Bronchial epithelial cell (primary cell): ENCODE measurements around the gene ESPNL. TPM values are rescaled to one million over a fixed set of nuclear protein-coding genes. Genes with fewer than 3 reads are reported as not detected.

Experiments used
- DNase-seq: peaks from one replicate; pipeline ENCODE4 v3.0.0-alpha.2; 2010; ENCODE audit warnings: low read depth
- FAIRE-seq: peaks from 2 replicates; lab custom pipeline; 2011; peaks lifted over from hg19 to GRCh38; lab: Jason Lieb, UNC
- H3K27me3 ChIP-seq: 2 replicates; pipeline ENCODE4 v1.5.1; 2011; ENCODE audit warnings: low read length; ENCODE audit not compliant: control insufficient read depth, insufficient read depth
- H3K36me3 ChIP-seq: 2 replicates; pipeline ENCODE4 v1.5.1; 2011; ENCODE audit warnings: low read length; ENCODE audit not compliant: control insufficient read depth, insufficient read depth
- H3K4me3 ChIP-seq: 2 replicates; pipeline ENCODE4 v1.5.1; 2011; ENCODE audit warnings: mild to moderate bottlenecking, low read depth, low read length, control low read depth
- CTCF ChIP-seq: IDR thresholded peaks from 2 replicates; pipeline ENCODE4 v1.5.1; 2011; ENCODE audit warnings: mild to moderate bottlenecking, moderate library complexity, low read length, control low read depth, inconsistent platforms; ENCODE audit not compliant: insufficient read depth, severe bottlenecking
- total RNA-seq: library from RNA; depleted of rRNA; stranded (reverse); fragments of >200 nt; gene quantifications from 2 replicates; pipeline ENCODE4 v1.2.1, GENCODE V29; 2014

ESPNL gene
- total RNA-seq, 1 donor from 2014 or later = under 0.01 TPM

- no peak for TF ChIP-seq CTCF
- Histone ChIP-seq H3K27me3 (no peaks in the 10 kb centered on the region), H3K4me3 (peak overlapping the region; percentile 52), H3K36me3 (no peaks in the 10 kb centered on the region)
- no peak for DNase-seq
- no peak for FAIRE-seq
Measured at GRCh38 chr2:238060096-238060541, 40.0 kb upstream of the ESPNL start.

GRCh38 chr2:238060542-238061314 is 39.4 kb upstream of the ESPNL start, which contains the start of gene SCLY:
Gene SCLY, plus strand, starts transcription at chr2:238061001. Its CDS starts 54 bp downstream, at chr2:238061055.
- H3K36me3 ChIP-seq = no peaks in the 10 kb centered on the region
- peak within 1 kb of the TSS; percentile 70 for H3K4me3 ChIP-seq
- TF ChIP-seq CTCF = no peak
- DNase-seq (peak; percentile 90), FAIRE-seq (no peak)
- H3K27me3 ChIP-seq = no peaks in the 10 kb centered on the region

- Histone ChIP-seq H3K36me3 (no peaks in the 10 kb centered on the region), H3K27me3 (no peaks in the 10 kb centered on the region), H3K4me3 (peak overlapping the region; percentile 70)
- FAIRE-seq (no peak), DNase-seq (peak; percentile 33)
- no peak for TF ChIP-seq CTCF
Measured at GRCh38 chr2:238061315-238062202, 38.6 kb upstream of the ESPNL start.

GRCh38 chr2:238063414-238064189 is 36.5 kb upstream of the ESPNL start:
- no peak for FAIRE-seq
- no peak for DNase-seq
- no peak for TF ChIP-seq CTCF
- H3K27me3 ChIP-seq = no peaks in the 10 kb centered on the region
- no peak overlapping the region for H3K4me3 ChIP-seq
- H3K36me3 ChIP-seq = peaks cover 4% of the 10 kb centered on the region

- Histone ChIP-seq H3K4me3 (no peak overlapping the region), H3K27me3 (no peaks in the 10 kb centered on the region), H3K36me3 (peaks cover 6% of the 10 kb centered on the region)
- DNase-seq = no peak
- no peak for TF ChIP-seq CTCF
- no peak for FAIRE-seq
Measured at GRCh38 chr2:238064376-238064775, 35.8 kb upstream of the ESPNL start.
